ENCODE measurements around the gene SLC1A4. TPM values are rescaled to one million over a fixed set of nuclear protein-coding genes. Genes with fewer than 3 reads are reported as not detected.

Gene SLC1A4
- total RNA-seq, 1 donor = 24.1 TPM

GRCh38 chr2:64945973-64946768 lies 43.0 kb upstream of the SLC1A4 start:
- no peak for DNase-seq (ENCODE audit: low read depth)
- TF ChIP-seq CTCF (IDR thresholded peaks at IDR 0.05; ENCODE audit: insufficient read depth, low read length) = no peak

DNA sequence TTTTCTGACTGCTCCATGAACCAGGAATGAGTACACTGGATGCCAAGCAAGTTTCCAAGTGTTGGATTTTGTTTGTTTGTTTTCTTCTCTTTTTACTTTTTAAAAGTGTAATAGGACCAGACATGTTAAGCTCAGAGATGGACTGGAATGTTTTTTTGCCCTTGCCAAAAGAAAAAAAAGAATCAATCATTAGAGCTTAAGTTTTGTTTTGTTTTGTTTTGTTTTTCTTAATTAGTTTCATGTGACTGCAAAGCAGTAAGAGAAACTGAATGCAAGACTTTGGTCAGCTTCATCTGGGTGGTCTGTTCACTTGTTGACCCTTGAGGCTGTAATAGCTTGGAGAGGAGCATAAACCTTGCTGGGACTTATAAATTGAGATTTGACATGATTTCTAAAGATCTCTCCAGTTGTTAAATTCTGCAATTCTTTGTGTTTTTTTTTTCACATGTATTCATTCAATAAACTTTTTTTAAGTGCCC lies 42.4 kb upstream of the SLC1A4 start:
- DNase-seq (ENCODE audit: low read depth) = no peak

More at GRCh38 chr2:64945973-64946768, 43.0 kb upstream of the SLC1A4 start:
- no peak overlapping the region for H3K4me3 ChIP-seq (ENCODE audit: low read depth, low read length)

DNA sequence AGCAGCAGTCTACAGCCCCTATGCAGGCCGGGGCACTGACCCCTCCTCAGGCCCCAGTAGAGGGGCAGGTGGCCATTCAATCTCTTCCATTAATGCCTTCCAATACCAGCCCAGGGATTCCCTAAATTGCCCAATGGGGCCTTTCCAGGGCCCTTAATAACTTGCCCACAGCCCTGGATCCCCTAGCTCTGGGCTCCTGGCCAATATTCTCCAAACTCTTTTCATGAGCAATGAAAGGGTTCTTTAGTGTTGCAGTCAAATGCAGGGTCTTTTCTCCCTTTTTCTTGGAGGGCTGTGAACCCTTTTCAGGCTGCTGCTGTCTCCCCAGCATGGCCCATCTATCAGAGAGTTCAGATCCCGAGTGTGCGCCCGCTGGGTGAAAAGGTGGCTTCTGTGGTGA lies 41.3 kb upstream of the SLC1A4 start:
- H3K4me3 ChIP-seq (ENCODE audit: low read depth, low read length) = no peak overlapping the region
- no peak for TF ChIP-seq CTCF (IDR thresholded peaks at IDR 0.05; ENCODE audit: insufficient read depth, low read length)
- DNase-seq (ENCODE audit: low read depth) = no peak

More for the DNA sequence above, 42.4 kb upstream of the SLC1A4 start:
- no peak overlapping the region for H3K4me3 ChIP-seq (ENCODE audit: low read depth, low read length)
- TF ChIP-seq CTCF (IDR thresholded peaks at IDR 0.05; ENCODE audit: insufficient read depth, low read length) = no peak

- no peak for DNase-seq (ENCODE audit: low read depth)
Observed at GRCh38 chr2:64950226-64951160, 38.7 kb upstream of the SLC1A4 start.

GRCh38 chr2:64951306-64951953 lies 37.8 kb upstream of the SLC1A4 start:
- DNase-seq (ENCODE audit: low read depth) = no peak
- no peak overlapping the region for H3K4me3 ChIP-seq (ENCODE audit: low read depth, low read length)
- TF ChIP-seq CTCF (IDR thresholded peaks at IDR 0.05; ENCODE audit: insufficient read depth, low read length) = no peak

More at GRCh38 chr2:64950226-64951160, 38.7 kb upstream of the SLC1A4 start:
- no peak overlapping the region for H3K4me3 ChIP-seq (ENCODE audit: low read depth, low read length)
- TF ChIP-seq CTCF (IDR thresholded peaks at IDR 0.05; ENCODE audit: insufficient read depth, low read length) = no peak

DNA sequence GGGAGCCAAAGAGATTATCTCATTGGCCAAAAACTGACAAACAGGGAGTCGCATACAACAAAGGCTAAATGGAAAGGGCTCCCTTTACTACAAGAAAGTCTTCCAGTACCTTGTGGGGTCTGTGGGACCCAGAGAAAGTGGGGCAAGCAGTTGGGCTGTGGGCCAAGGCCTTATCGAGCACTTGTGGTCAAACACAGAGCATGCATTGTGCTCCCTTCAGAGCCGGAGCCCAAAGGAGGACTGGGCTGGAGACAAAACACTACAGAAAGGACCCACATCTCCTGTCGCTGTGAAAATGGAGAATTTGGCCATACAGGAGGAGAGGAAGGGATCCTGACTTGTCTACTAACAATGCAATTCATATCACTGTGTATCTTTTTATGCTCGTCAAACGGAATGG lies 37.1 kb upstream of the SLC1A4 start:
- no peak overlapping the region for H3K4me3 ChIP-seq (ENCODE audit: low read depth, low read length)
- DNase-seq (ENCODE audit: low read depth) = no peak
- no peak for TF ChIP-seq CTCF (IDR thresholded peaks at IDR 0.05; ENCODE audit: insufficient read depth, low read length)

Measured in fibroblast of the aortic adventitia (primary cell).